ENCODE data around the gene ACAT2.
"Not testable (repeated sequence)": the region's sequence is repeated elsewhere in the genome, so short reads cannot be mapped to it uniquely, and the experiment has no call there.

ACAT2 gene

DNA sequence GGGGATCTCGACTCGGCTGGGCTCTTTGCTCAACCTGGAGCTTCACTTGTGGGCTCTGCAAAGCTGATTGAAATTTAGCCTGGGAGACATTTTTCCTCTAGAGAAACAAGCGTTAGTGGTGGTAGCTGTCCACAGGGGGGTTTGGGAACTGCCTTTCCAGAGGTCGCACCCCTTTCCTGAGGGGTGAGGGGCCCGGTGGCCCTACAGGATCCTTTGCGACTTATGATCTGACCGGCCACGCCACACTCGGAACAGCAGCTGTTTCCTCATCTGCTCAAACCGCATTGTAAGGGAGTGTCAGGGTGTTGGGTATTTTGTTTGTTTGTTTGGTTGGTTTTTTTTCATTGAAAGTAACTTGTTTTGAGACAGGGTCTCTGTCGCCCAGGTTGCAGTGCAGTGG lies 59.3 kb downstream of the ACAT2 start:
- Histone ChIP-seq H3K4me1 (ENCODE audit: control extremely low read depth in 1 of 4, control insufficient read depth in 4 of 4, insufficient read depth in 4 of 4, low read length in 3 of 4) (peaks cover 8 to 53% (median 45%) of the 10 kb centered on the region in 4 experiments), H3K9me3 (ENCODE audit: control extremely low read depth in 1 of 5, control insufficient read depth in 4 of 5, insufficient read depth in 2 of 5, low read depth in 1 of 5, low read length in 4 of 5) (peaks cover 0 to under 1% (median 0%) of the 10 kb centered on the region in 5 experiments), H3K27me3 (replicated peaks in 2 of 5; ENCODE audit: control insufficient read depth in 4 of 5, insufficient read depth in 5 of 5, low read length in 4 of 5) (no peaks in the 10 kb centered on the region), H3K27ac (ENCODE audit: insufficient read depth in 1 of 2, low read depth in 1 of 2, low read length in 2 of 2, poor library complexity in 1 of 2, severe bottlenecking in 2 of 2) (no peak overlapping the region), H3K36me3 (ENCODE audit: control insufficient read depth in 4 of 4, insufficient read depth in 4 of 4, low read length in 3 of 4) (no peaks in the 10 kb centered on the region), H3K4me3 (ENCODE audit: control insufficient read depth in 1 of 7, extremely low read depth in 1 of 7, insufficient read depth in 4 of 7, low read depth in 2 of 7, low read length in 6 of 7) (peak overlapping the region in 4 of 7 experiments; percentile 29 to 66 (median 35))
- CTCF ChIA-PET = interaction anchor here (1.2 to 3.4 kb wide), 7 partner anchors 8 to 124 kb away, joined by 3 to 18 read pairs (median 3); partner anchors contain the start of genes MRPL18 and TCP1
- peak; percentile 18 to 88 (median 72) for DNase-seq
- POLR2A ChIA-PET = interaction anchor here (1.2 to 2.2 kb wide), 2 partner anchors 25 to 30 kb away, joined by 3 to 11 read pairs; partner anchors contain the start of gene MRPL18
- 28% methylated on average over 11 of the region's 11 CpGs for WGBS (ENCODE audit: insufficient coverage)

DNA sequence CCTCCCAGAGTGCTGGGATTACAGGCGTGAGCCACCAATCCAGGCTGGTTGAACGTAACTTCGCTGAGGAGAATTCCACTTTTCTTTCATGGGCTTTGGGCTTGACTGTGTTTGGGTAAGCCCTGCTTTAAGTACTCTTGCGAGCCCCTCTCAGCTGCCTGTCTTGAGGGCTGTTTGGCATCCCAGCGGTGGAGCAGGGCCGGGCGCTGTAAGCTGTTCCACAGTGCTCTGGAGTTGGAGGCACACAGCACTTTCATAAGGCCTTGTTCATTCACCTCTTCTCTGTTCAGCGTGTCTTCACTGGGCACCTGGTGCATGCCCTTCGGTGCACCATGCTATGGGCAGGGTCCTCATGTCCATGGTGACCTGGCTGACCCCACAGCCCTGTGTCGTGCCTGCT lies 59.9 kb downstream of the ACAT2 start:
- WGBS (ENCODE audit: insufficient coverage) = 92% methylated on average over 10 of the region's 10 CpGs
- no peak overlapping the region for H3K4me3 ChIP-seq (ENCODE audit: control insufficient read depth in 1 of 7, extremely low read depth in 1 of 7, insufficient read depth in 4 of 7, low read depth in 2 of 7, low read length in 6 of 7)
- peaks cover 0 to 2% (median 0%) of the 10 kb centered on the region in 5 experiments for H3K9me3 ChIP-seq (ENCODE audit: control extremely low read depth in 1 of 5, control insufficient read depth in 4 of 5, insufficient read depth in 2 of 5, low read depth in 1 of 5, low read length in 4 of 5)
- ChIA-PET CTCF (interaction anchor here (0.8 to 2.4 kb wide), 11 partner anchors 8 to 124 kb away, joined by 3 to 12 read pairs (median 4); partner anchors contain the start of genes MRPL18 and TCP1), POLR2A (interaction anchor here (1.2 to 2.2 kb wide), 2 partner anchors 24 to 31 kb away, joined by 3 to 11 read pairs; partner anchors contain the start of gene MRPL18)
- H3K4me1 ChIP-seq (ENCODE audit: control extremely low read depth in 1 of 4, control insufficient read depth in 4 of 4, insufficient read depth in 4 of 4, low read length in 3 of 4) = peaks cover 8 to 53% (median 45%) of the 10 kb centered on the region in 4 experiments
- no peaks in the 10 kb centered on the region for H3K36me3 ChIP-seq (ENCODE audit: control insufficient read depth in 4 of 4, insufficient read depth in 4 of 4, low read length in 3 of 4)
- no peak for DNase-seq
- H3K27me3 ChIP-seq (replicated peaks in 2 of 5; ENCODE audit: control insufficient read depth in 4 of 5, insufficient read depth in 5 of 5, low read length in 4 of 5) = no peaks in the 10 kb centered on the region
- no peak overlapping the region for H3K27ac ChIP-seq (ENCODE audit: insufficient read depth in 1 of 2, low read depth in 1 of 2, low read length in 2 of 2, poor library complexity in 1 of 2, severe bottlenecking in 2 of 2)

DNA sequence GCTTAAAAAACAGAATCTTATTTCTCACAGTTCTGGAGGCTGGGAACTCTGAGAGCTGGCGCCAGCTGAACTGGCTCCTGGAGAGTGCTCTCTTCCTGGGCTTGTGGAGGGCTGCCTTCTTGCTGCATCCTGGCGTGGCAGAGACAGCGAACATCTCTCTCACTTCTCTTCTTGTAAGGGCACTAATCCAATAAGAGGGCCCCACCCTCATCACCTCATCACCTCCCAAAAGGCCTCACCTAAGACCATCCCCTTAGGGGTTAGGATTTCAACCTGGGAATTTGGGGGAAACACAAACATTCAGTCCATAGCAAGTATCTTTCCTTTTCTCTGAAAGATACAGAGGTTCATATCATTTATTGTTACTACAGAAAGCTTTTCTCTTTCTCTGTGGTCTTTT lies 62.1 kb downstream of the ACAT2 start:
- Histone ChIP-seq H3K9me3 (ENCODE audit: control extremely low read depth in 1 of 5, control insufficient read depth in 4 of 5, insufficient read depth in 2 of 5, low read depth in 1 of 5, low read length in 4 of 5) (peaks cover 0 to 2% (median 0%) of the 10 kb centered on the region in 5 experiments), H3K27me3 (replicated peaks in 2 of 5; ENCODE audit: control insufficient read depth in 4 of 5, insufficient read depth in 5 of 5, low read length in 4 of 5) (no peaks in the 10 kb centered on the region), H3K27ac (ENCODE audit: insufficient read depth in 1 of 2, low read depth in 1 of 2, low read length in 2 of 2, poor library complexity in 1 of 2, severe bottlenecking in 2 of 2) (no peak overlapping the region), H3K36me3 (ENCODE audit: control insufficient read depth in 4 of 4, insufficient read depth in 4 of 4, low read length in 3 of 4) (no peaks in the 10 kb centered on the region), H3K4me1 (ENCODE audit: control extremely low read depth in 1 of 4, control insufficient read depth in 4 of 4, insufficient read depth in 4 of 4, low read length in 3 of 4) (peaks cover 13 to 52% (median 41%) of the 10 kb centered on the region in 4 experiments), H3K4me3 (ENCODE audit: control insufficient read depth in 1 of 7, extremely low read depth in 1 of 7, insufficient read depth in 4 of 7, low read depth in 2 of 7, low read length in 6 of 7) (no peak overlapping the region)
- ChIA-PET POLR2A (no interaction called here), CTCF (no interaction called here)
- DNase-seq = no peak
- 100% methylated on average over 1 of the region's 3 CpGs for WGBS (ENCODE audit: insufficient coverage)

DNA sequence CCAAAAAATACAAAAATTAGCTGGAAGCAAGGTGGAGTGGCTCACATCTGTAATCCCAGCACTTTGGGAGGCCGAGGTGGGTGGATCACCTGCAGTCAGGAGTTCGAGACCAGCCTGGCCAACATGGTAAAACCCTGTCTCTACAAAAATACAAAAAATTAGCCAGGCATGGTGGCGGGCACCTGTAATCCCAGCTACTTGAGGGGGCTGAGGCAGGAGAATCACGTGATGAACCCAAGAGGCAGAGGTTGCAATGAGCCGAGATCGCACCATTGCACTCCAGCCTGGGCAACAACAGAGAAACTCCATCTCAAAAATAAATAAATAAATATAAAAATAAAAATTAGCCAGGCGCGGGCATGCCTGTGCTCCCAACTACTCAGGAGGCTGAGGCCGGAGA lies 62.8 kb downstream of the ACAT2 start:
- CTCF ChIA-PET = not testable (repeated sequence)

GRCh38 chr6:159826004-159826403 lies 64.2 kb downstream of the ACAT2 start:
- Histone ChIP-seq H3K4me1 (ENCODE audit: control extremely low read depth in 1 of 4, control insufficient read depth in 4 of 4, insufficient read depth in 4 of 4, low read length in 3 of 4) (peaks cover 18 to 51% (median 35%) of the 10 kb centered on the region in 4 experiments), H3K9me3 (ENCODE audit: control extremely low read depth in 1 of 5, control insufficient read depth in 4 of 5, insufficient read depth in 2 of 5, low read depth in 1 of 5, low read length in 4 of 5) (peaks cover 0 to 2% (median 0%) of the 10 kb centered on the region in 5 experiments), H3K36me3 (ENCODE audit: control insufficient read depth in 4 of 4, insufficient read depth in 4 of 4, low read length in 3 of 4) (no peaks in the 10 kb centered on the region), H3K27ac (ENCODE audit: insufficient read depth in 1 of 2, low read depth in 1 of 2, low read length in 2 of 2, poor library complexity in 1 of 2, severe bottlenecking in 2 of 2) (no peak overlapping the region), H3K4me3 (ENCODE audit: control insufficient read depth in 1 of 7, extremely low read depth in 1 of 7, insufficient read depth in 4 of 7, low read depth in 2 of 7, low read length in 6 of 7) (no peak overlapping the region), H3K27me3 (replicated peaks in 2 of 5; ENCODE audit: control insufficient read depth in 4 of 5, insufficient read depth in 5 of 5, low read length in 4 of 5) (no peaks in the 10 kb centered on the region)
- POLR2A ChIA-PET = no interaction called here
- 97% methylated on average over 7 of the region's 13 CpGs for WGBS (ENCODE audit: insufficient coverage)
- DNase-seq = no peak
- CTCF ChIA-PET = no interaction called here

More for the DNA sequence above, 62.8 kb downstream of the ACAT2 start:
- H3K9me3 ChIP-seq (ENCODE audit: control extremely low read depth in 1 of 5, control insufficient read depth in 4 of 5, insufficient read depth in 2 of 5, low read depth in 1 of 5, low read length in 4 of 5); H3K4me3 ChIP-seq (ENCODE audit: control insufficient read depth in 1 of 7, extremely low read depth in 1 of 7, insufficient read depth in 4 of 7, low read depth in 2 of 7, low read length in 6 of 7); H3K36me3 ChIP-seq (ENCODE audit: control insufficient read depth in 4 of 4, insufficient read depth in 4 of 4, low read length in 3 of 4); H3K27ac ChIP-seq (ENCODE audit: insufficient read depth in 1 of 2, low read depth in 1 of 2, low read length in 2 of 2, poor library complexity in 1 of 2, severe bottlenecking in 2 of 2); DNase-seq; H3K27me3 ChIP-seq (replicated peaks in 2 of 5; ENCODE audit: control insufficient read depth in 4 of 5, insufficient read depth in 5 of 5, low read length in 4 of 5); POLR2A ChIA-PET: not testable (repeated sequence)
- 91% methylated on average over 4 of the region's 9 CpGs for WGBS (ENCODE audit: insufficient coverage)
- H3K4me1 ChIP-seq (ENCODE audit: control extremely low read depth in 1 of 4, control insufficient read depth in 4 of 4, insufficient read depth in 4 of 4, low read length in 3 of 4) = peaks cover 19 to 52% (median 41%) of the 10 kb centered on the region in 4 experiments

- no peak overlapping the region for H3K4me3 ChIP-seq (ENCODE audit: control insufficient read depth in 1 of 7, extremely low read depth in 1 of 7, insufficient read depth in 4 of 7, low read depth in 2 of 7, low read length in 6 of 7)
- CTCF ChIA-PET = no interaction called here
- H3K36me3 ChIP-seq (ENCODE audit: control insufficient read depth in 4 of 4, insufficient read depth in 4 of 4, low read length in 3 of 4) = no peaks in the 10 kb centered on the region
- H3K4me1 ChIP-seq (ENCODE audit: control extremely low read depth in 1 of 4, control insufficient read depth in 4 of 4, insufficient read depth in 4 of 4, low read length in 3 of 4) = peaks cover 16 to 51% (median 33%) of the 10 kb centered on the region in 4 experiments
- H3K27me3 ChIP-seq (replicated peaks in 2 of 5; ENCODE audit: control insufficient read depth in 4 of 5, insufficient read depth in 5 of 5, low read length in 4 of 5) = no peaks in the 10 kb centered on the region
- POLR2A ChIA-PET = no interaction called here
- 92% methylated on average over 14 of the region's 16 CpGs for WGBS (ENCODE audit: insufficient coverage)
- no peak for DNase-seq
- peaks cover 0 to 2% (median 0%) of the 10 kb centered on the region in 5 experiments for H3K9me3 ChIP-seq (ENCODE audit: control extremely low read depth in 1 of 5, control insufficient read depth in 4 of 5, insufficient read depth in 2 of 5, low read depth in 1 of 5, low read length in 4 of 5)
- no peak overlapping the region for H3K27ac ChIP-seq (ENCODE audit: insufficient read depth in 1 of 2, low read depth in 1 of 2, low read length in 2 of 2, poor library complexity in 1 of 2, severe bottlenecking in 2 of 2)
Measured at GRCh38 chr6:159826968-159827647, 65.3 kb downstream of the ACAT2 start.

GRCh38 chr6:159828074-159828473 lies 66.2 kb downstream of the ACAT2 start:
- Histone ChIP-seq H3K27ac (ENCODE audit: insufficient read depth in 1 of 2, low read depth in 1 of 2, low read length in 2 of 2, poor library complexity in 1 of 2, severe bottlenecking in 2 of 2) (no peak overlapping the region), H3K27me3 (replicated peaks in 2 of 5; ENCODE audit: control insufficient read depth in 4 of 5, insufficient read depth in 5 of 5, low read length in 4 of 5) (no peaks in the 10 kb centered on the region), H3K9me3 (ENCODE audit: control extremely low read depth in 1 of 5, control insufficient read depth in 4 of 5, insufficient read depth in 2 of 5, low read depth in 1 of 5, low read length in 4 of 5) (peaks cover 0 to 2% (median 0%) of the 10 kb centered on the region in 5 experiments), H3K4me3 (ENCODE audit: control insufficient read depth in 1 of 7, extremely low read depth in 1 of 7, insufficient read depth in 4 of 7, low read depth in 2 of 7, low read length in 6 of 7) (no peak overlapping the region), H3K4me1 (ENCODE audit: control extremely low read depth in 1 of 4, control insufficient read depth in 4 of 4, insufficient read depth in 4 of 4, low read length in 3 of 4) (peaks cover 16 to 52% (median 37%) of the 10 kb centered on the region in 4 experiments), H3K36me3 (ENCODE audit: control insufficient read depth in 4 of 4, insufficient read depth in 4 of 4, low read length in 3 of 4) (no peaks in the 10 kb centered on the region)
- ChIA-PET CTCF (interaction anchor here (2.8 kb wide), 1 partner anchor 25 kb away, joined by 18 read pairs; no protein-coding TSS in a partner anchor), POLR2A (no interaction called here)
- 81% methylated on average over 5 of the region's 7 CpGs for WGBS (ENCODE audit: insufficient coverage)
- DNase-seq = peak in 2 of 3 donors; percentile 35

Measured in common myeloid progenitor, CD34-positive (primary cell).